ENCODE measurements around the gene MERTK. TPM values are rescaled to one million over a fixed set of nuclear protein-coding genes. Genes with fewer than 3 reads are reported as not detected.
A peak's percentile ranks its signal among the peaks of the same experiment; 100 is the strongest.

Gene MERTK
- total and polyA plus RNA-seq, 2 of the 13 experiments (the other 11 are each of a cell fraction or from before 2014, with no cell fraction given), result 37.3 to 44.7 TPM

- TF ChIP-seq ZNF574 (CRISPR knock-in tag; IDR thresholded peaks at IDR 0.05) (peak; percentile 93), ZBTB7A (CRISPR knock-in tag; IDR thresholded peaks at IDR 0.05) (no peak; the same call in 1 of the 2 replicates), ZNF513 (CRISPR knock-in tag; conservative IDR thresholded peaks at IDR 0.05) (0 out of 2 replicates have a peak, but pooled peaks have one; percentile 59), MBNL3 (CRISPR knock-in tag; conservative IDR thresholded peaks at IDR 0.05) (no peak), ATF2 (CRISPR knock-in tag; IDR thresholded peaks at IDR 0.05) (peak; percentile 69), ZNF12 (CRISPR knock-in tag; IDR thresholded peaks at IDR 0.05) (no peak), SIN3A (IDR thresholded peaks at IDR 0.05; ENCODE audit: borderline replicate concordance, low read depth, low read length) (peak; percentile 91), TMF1 (CRISPR knock-in tag; IDR thresholded peaks at IDR 0.05; ENCODE audit: low read depth) (peak; percentile 76), YEATS2 (CRISPR knock-in tag; IDR thresholded peaks at IDR 0.05; ENCODE audit: borderline replicate concordance) (peak; percentile 86), MTF1 (CRISPR knock-in tag; IDR thresholded peaks at IDR 0.05) (no peak), CCDC6 (CRISPR knock-in tag; IDR thresholded peaks at IDR 0.05) (no peak), NCOA1 (CRISPR knock-in tag; IDR thresholded peaks at IDR 0.05) (peak; percentile 85; the same call in 1 of the 2 replicates), NR2C2 (CRISPR knock-in tag; IDR thresholded peaks at IDR 0.05; ENCODE audit: borderline replicate concordance) (no peak; the same call in 1 of the 2 replicates)
Observed at GRCh38 chr2:111883661-111884591, 14.5 kb upstream of the MERTK start, which contains the start of gene ANAPC1 (continued).
